ENCODE data around the gene WDR43.
A peak's percentile ranks its signal among the peaks of the same experiment; 100 is the strongest.

Gene WDR43

GRCh38 chr2:28908172-28908571, 13.7 kb downstream of the WDR43 start:
- DNase-seq = no peak

- no peak for DNase-seq
These were observed 15.3 kb downstream of the WDR43 start for GRCh38 chr2:28909655-28910353.

- DNase-seq = no peak
These were observed 21.5 kb downstream of the WDR43 start for GRCh38 chr2:28915939-28916338.

- no peak for DNase-seq
These were observed 32.4 kb downstream of the WDR43 start for GRCh38 chr2:28926847-28927246.

- DNase-seq = no peak
These were observed 33.0 kb downstream of the WDR43 start for GRCh38 chr2:28927469-28927868.

- no peak for DNase-seq
These were observed 33.4 kb downstream of the WDR43 start for GRCh38 chr2:28927878-28928277.

GRCh38 chr2:28929581-28929980, 35.1 kb downstream of the WDR43 start:
- DNase-seq = no peak

GRCh38 chr2:28930205-28930604, 35.7 kb downstream of the WDR43 start:
- no peak for DNase-seq

GRCh38 chr2:28934769-28935168, 40.3 kb downstream of the WDR43 start:
- DNase-seq = no peak

- no peak for DNase-seq
These were observed 46.5 kb downstream of the WDR43 start for GRCh38 chr2:28941008-28941407.

GRCh38 chr2:28944535-28945248, 50.2 kb downstream of the WDR43 start:
- no peak for DNase-seq

- DNase-seq = no peak
These were observed 53.7 kb downstream of the WDR43 start for GRCh38 chr2:28948160-28948559.

GRCh38 chr2:28949190-28949589, 54.7 kb downstream of the WDR43 start:
- no peak for DNase-seq

GRCh38 chr2:28949617-28950305, 55.3 kb downstream of the WDR43 start:
- DNase-seq = no peak

- no peak for DNase-seq
These were observed 56.6 kb downstream of the WDR43 start for GRCh38 chr2:28950941-28951630.

- no peak for DNase-seq
These were observed 57.7 kb downstream of the WDR43 start for GRCh38 chr2:28951910-28952835.

- peak in 10 of 56 donors; percentile 9 to 46 (median 17) for DNase-seq
These were observed 58.4 kb downstream of the WDR43 start for GRCh38 chr2:28952836-28953211.

- DNase-seq = no peak
These were observed 61.0 kb downstream of the WDR43 start for GRCh38 chr2:28955467-28955866.

GRCh38 chr2:28956415-28956826, 62.0 kb downstream of the WDR43 start:
- peak in 22 of 56 donors; percentile 5 to 78 (median 29) for DNase-seq

GRCh38 chr2:28956890-28957289, 62.4 kb downstream of the WDR43 start:
- DNase-seq = peak in 3 of 56 donors; percentile 15 to 53 (median 15)

GRCh38 chr2:28958689-28959088, 64.2 kb downstream of the WDR43 start:
- DNase-seq = peak in 45 of 56 donors; percentile 6 to 75 (median 49)
